ENCODE data around the gene RPL35.

Gene RPL35

GRCh38 chr9:124818431-124819281, 43.1 kb downstream of the RPL35 start:
- DNase-seq = peak; percentile 28

GRCh38 chr9:124815601-124816000, 46.2 kb downstream of the RPL35 start:
- DNase-seq = no peak

GRCh38 chr9:124814164-124814535, 47.6 kb downstream of the RPL35 start:
- no peak for DNase-seq

- DNase-seq = no peak
Measured at GRCh38 chr9:124813501-124814163, 48.1 kb downstream of the RPL35 start.

- DNase-seq = no peak
Measured at GRCh38 chr9:124813041-124813440, 48.7 kb downstream of the RPL35 start.

GRCh38 chr9:124812441-124812876, 49.3 kb downstream of the RPL35 start:
- peak; percentile 100 for DNase-seq

- peak; percentile 96 for DNase-seq
Measured at GRCh38 chr9:124810663-124811355, 50.9 kb downstream of the RPL35 start.

- no peak for DNase-seq
Measured at GRCh38 chr9:124809741-124810500, 51.8 kb downstream of the RPL35 start.

- DNase-seq = no peak
Measured at GRCh38 chr9:124809211-124809610, 52.5 kb downstream of the RPL35 start.

- DNase-seq = no peak
Measured at GRCh38 chr9:124808246-124808956, 53.4 kb downstream of the RPL35 start.

Data from fibroblast of skin of back (primary cell).